HepG2 (cell line): ENCODE measurements around the gene FFAR1. TPM values are rescaled to one million over a fixed set of nuclear protein-coding genes. Genes with fewer than 3 reads are reported as not detected.
A peak's percentile ranks its signal among the peaks of the same experiment; 100 is the strongest.

ENCODE experiments used
- ATF7-NPFF ChIP-seq: sonication (generic); formaldehyde crosslinking; IDR thresholded peaks from 2 replicates; pipeline ENCODE4 v1.8.1; 2023; ENCODE audit warnings: mild to moderate bottlenecking, low read depth, missing genetic modification reagents, moderate library complexity
- ETV6 ChIP-seq: sonication (generic); formaldehyde crosslinking; conservative IDR thresholded peaks from 2 replicates; pipeline ENCODE4 v1.4.0; 2020; ENCODE audit warnings: missing genetic modification reagents
- HES4 ChIP-seq: sonication (generic); formaldehyde crosslinking; IDR thresholded peaks from 2 replicates; pipeline ENCODE4 v1.9.0; 2021; ENCODE audit warnings: mild to moderate bottlenecking, missing genetic modification reagents, borderline replicate concordance
- HHEX ChIP-seq: IDR thresholded peaks from 2 replicates; pipeline ENCODE4 v1.6.1; 2016; ENCODE audit warnings: control low read depth
- HNF4A ChIP-seq: sonication (generic); formaldehyde crosslinking; IDR thresholded peaks from 2 replicates; pipeline ENCODE4 v1.4.0; 2020; ENCODE audit warnings: missing genetic modification reagents
- PCBP1 ChIP-seq: fragments of 200-400 bp; formaldehyde crosslinking; IDR thresholded peaks from 2 replicates; pipeline ENCODE4 v1.6.1; 2017; ENCODE audit warnings: mild to moderate bottlenecking, low read depth, low read length, borderline replicate concordance
- TRIM22 ChIP-seq: fragments of 450-650 bp; IDR thresholded peaks from 2 replicates; pipeline ENCODE4 v1.6.1; 2017
- ZMYM4 ChIP-seq: sonication (generic); formaldehyde crosslinking; IDR thresholded peaks from 2 replicates; pipeline ENCODE4 v1.8.1; 2023; ENCODE audit warnings: mild to moderate bottlenecking, missing genetic modification reagents
- ZNF335 ChIP-seq: sonication (generic); formaldehyde crosslinking; IDR thresholded peaks from 2 replicates; pipeline ENCODE4 v1.4.0; 2020; ENCODE audit warnings: missing genetic modification reagents
- ZNF501 ChIP-seq: sonication (generic); formaldehyde crosslinking; IDR thresholded peaks from 2 replicates; pipeline ENCODE4 v1.5.1; 2020; ENCODE audit warnings: mild to moderate bottlenecking, moderate library complexity, missing genetic modification reagents
- ZNF687 ChIP-seq: sonication (generic); formaldehyde crosslinking; IDR thresholded peaks from 2 replicates; pipeline ENCODE4 v1.5.1; 2020; ENCODE audit warnings: mild to moderate bottlenecking, missing genetic modification reagents, moderate library complexity
- ZSCAN31 ChIP-seq: sonication (generic); formaldehyde crosslinking; IDR thresholded peaks from 2 replicates; pipeline ENCODE4 v1.5.0; 2020; ENCODE audit warnings: low read depth, mild to moderate bottlenecking, missing genetic modification reagents
- polyA plus RNA-seq, 8 experiments: library from polyadenylated mRNA; depleted of rRNA in 3 of 8; stranded (reverse) in 7 of 8; unstranded in 1 of 8; fragments of >200 nt; fragmentation: Illumina TruSeq in 4 of 8; extraction: Trizol in 4 of 8; gene quantifications; 2 replicates each; pipeline versions ENCODE4 v1.2.1 to v1.2.3, GENCODE V29; 2011 to 2016; ENCODE audit warnings: low read depth in 4 of 8, missing spikeins in 1 of 8, mixed read lengths in 1 of 8; ENCODE audit not compliant: insufficient read depth in 1 of 8
- total RNA-seq, 5 experiments: library from RNA; depleted of rRNA; stranded (reverse); fragments of >200 nt; fragmentation: Illumina TruSeq; extraction: Trizol; gene quantifications; 2 replicates each; pipeline ENCODE4 v1.2.3, GENCODE V29; 2016; ENCODE audit warnings: low read depth in 1 of 5
- TF ChIP-seq, protein P1 (sequence below): fragments of 450-650 bp; IDR thresholded peaks from 2 replicates; pipeline ENCODE4 v1.6.1; 2016
- TF ChIP-seq, protein P2 (sequence below): sonication (generic); formaldehyde crosslinking; IDR thresholded peaks from 2 replicates; pipeline ENCODE4 v1.4.0; 2020; ENCODE audit warnings: missing genetic modification reagents
- TF ChIP-seq, protein P3 (sequence below): sonication (generic); formaldehyde crosslinking; IDR thresholded peaks from 2 replicates; pipeline ENCODE4 v1.5.1; 2020; ENCODE audit warnings: missing genetic modification reagents, mild to moderate bottlenecking, borderline replicate concordance

The FFAR1 gene
- total and polyA plus RNA-seq, 2 of the 13 experiments (the other 11 are each of a cell fraction or from before 2014, with no cell fraction given) = not detected

- TF ChIP-seq, protein P1, sequence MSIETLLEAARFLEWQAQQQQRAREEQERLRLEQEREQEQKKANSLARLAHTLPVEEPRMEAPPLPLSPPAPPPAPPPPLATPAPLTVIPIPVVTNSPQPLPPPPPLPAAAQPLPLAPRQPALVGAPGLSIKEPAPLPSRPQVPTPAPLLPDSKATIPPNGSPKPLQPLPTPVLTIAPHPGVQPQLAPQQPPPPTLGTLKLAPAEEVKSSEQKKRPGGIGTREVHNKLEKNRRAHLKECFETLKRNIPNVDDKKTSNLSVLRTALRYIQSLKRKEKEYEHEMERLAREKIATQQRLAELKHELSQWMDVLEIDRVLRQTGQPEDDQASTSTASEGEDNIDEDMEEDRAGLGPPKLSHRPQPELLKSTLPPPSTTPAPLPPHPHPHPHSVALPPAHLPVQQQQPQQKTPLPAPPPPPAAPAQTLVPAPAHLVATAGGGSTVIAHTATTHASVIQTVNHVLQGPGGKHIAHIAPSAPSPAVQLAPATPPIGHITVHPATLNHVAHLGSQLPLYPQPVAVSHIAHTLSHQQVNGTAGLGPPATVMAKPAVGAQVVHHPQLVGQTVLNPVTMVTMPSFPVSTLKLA = peak; percentile 80
- TF ChIP-seq ZMYM4 = no peak
- TF ChIP-seq, protein P2, sequence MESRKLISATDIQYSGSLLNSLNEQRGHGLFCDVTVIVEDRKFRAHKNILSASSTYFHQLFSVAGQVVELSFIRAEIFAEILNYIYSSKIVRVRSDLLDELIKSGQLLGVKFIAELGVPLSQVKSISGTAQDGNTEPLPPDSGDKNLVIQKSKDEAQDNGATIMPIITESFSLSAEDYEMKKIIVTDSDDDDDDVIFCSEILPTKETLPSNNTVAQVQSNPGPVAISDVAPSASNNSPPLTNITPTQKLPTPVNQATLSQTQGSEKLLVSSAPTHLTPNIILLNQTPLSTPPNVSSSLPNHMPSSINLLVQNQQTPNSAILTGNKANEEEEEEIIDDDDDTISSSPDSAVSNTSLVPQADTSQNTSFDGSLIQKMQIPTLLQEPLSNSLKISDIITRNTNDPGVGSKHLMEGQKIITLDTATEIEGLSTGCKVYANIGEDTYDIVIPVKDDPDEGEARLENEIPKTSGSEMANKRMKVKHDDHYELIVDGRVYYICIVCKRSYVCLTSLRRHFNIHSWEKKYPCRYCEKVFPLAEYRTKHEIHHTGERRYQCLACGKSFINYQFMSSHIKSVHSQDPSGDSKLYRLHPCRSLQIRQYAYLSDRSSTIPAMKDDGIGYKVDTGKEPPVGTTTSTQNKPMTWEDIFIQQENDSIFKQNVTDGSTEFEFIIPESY (CRISPR knock-in tag) = peak; percentile 64; the same call in 1 of the 2 replicates
- TF ChIP-seq ETV6 = no peak
- no peak for TF ChIP-seq HNF4A (CRISPR knock-in tag)
- no peak for TF ChIP-seq PCBP1
- TF ChIP-seq TRIM22 = no peak
- TF ChIP-seq ZNF335 (CRISPR knock-in tag) = no peak
- TF ChIP-seq ZSCAN31 (CRISPR knock-in tag) = no peak
- TF ChIP-seq ZNF687 (CRISPR knock-in tag) = peak; percentile 56
- TF ChIP-seq, protein P3, sequence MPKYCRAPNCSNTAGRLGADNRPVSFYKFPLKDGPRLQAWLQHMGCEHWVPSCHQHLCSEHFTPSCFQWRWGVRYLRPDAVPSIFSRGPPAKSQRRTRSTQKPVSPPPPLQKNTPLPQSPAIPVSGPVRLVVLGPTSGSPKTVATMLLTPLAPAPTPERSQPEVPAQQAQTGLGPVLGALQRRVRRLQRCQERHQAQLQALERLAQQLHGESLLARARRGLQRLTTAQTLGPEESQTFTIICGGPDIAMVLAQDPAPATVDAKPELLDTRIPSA (CRISPR knock-in tag) = no peak
- TF ChIP-seq HHEX (CRISPR knock-in tag) = no peak
- TF ChIP-seq ZNF501 (CRISPR knock-in tag) = no peak
- TF ChIP-seq ATF7-NPFF (CRISPR knock-in tag) = no peak
- no peak for TF ChIP-seq HES4 (CRISPR knock-in tag)
These were observed 1.3 kb upstream of the FFAR1 start (continued) for GRCh38 chr19:35346193-35347052.
